Measurements from ENCODE around the gene TRAF3IP1.

The TRAF3IP1 gene

DNA sequence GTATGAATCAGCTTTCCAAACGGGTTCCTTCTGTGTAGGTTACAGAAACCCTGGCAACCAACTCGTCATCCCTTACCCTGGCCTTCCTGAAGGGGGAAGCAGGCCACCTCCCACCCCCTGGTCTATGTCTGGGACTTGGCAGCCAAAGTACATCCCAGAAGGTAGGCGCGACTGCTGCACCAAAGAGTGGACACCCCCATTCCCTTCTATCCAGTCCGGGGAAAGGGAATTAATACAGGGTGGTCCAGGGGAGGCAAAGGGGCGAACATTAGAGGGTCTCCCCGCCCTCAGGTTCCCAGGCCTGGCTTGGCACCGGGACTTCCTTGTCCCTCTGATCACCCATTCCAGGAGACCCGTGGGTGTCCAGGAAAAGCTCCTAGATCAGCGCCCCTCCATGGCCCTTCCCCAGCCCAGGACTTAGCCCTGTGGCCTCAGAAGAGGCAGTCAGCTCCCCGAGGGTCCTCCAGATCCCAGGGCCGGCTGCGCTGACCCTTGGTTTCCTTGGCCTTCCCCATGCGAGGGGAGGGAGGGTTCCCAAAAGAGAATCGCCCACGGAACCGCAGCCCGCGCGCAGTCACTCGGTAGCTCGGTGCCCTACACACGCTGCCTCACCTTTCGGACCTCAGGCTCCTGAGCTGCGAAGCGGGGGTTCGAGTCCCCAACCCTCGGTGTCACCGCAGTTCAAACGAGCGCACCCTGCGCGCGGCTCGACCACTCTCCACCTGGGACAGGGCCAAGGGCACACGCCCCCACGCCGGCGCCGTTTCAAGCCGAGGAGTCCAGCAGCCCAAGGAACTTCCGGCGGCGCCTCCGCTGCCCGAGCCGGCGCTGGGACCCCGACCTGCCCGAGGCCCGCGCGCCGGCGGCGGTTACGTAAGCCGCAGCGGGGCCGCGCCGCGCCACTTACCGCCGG is 32.3 kb upstream of the TRAF3IP1 start, which contains the start of gene PER2:
TSS of gene PER2 (minus strand) at position 874 of the 913 bp plus-strand sequence. CDS start 10,674 bp downstream, outside the sequence.
- in situ Hi-C loops (cut with MboI; ENCODE audit: low sequenced_read_pairs) = no loop called here

- in situ Hi-C loops (cut with MboI; ENCODE audit: low sequenced_read_pairs) = no loop called here
These were observed 31.4 kb upstream of the TRAF3IP1 start for GRCh38 chr2:238288650-238289573.

- in situ Hi-C loops (cut with MboI; ENCODE audit: low sequenced_read_pairs) = no loop called here
These were observed 30.7 kb upstream of the TRAF3IP1 start for GRCh38 chr2:238289574-238289973.

DNA sequence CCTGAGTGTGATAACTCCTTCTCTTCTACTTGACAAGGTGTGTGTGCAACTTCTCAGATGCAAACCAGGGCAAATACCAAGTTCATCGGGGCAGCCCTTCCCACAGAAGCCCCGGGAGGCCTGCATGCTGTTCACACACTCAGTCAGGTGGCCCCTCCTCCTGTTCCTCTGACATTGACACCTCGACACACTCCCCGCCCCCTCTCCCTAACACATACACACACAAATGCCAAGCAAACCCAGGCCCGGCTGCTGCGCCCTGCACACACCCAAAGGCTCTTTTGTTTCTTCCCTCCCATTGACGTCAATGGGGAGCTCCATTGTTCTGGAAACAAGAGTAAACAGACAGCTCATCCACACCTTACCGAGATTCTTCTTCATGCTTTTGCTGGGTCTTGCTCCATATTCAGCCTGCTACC is 30.2 kb upstream of the TRAF3IP1 start:
- in situ Hi-C loops (cut with MboI; ENCODE audit: low sequenced_read_pairs) = no loop called here

- in situ Hi-C loops (cut with MboI; ENCODE audit: low sequenced_read_pairs) = no loop called here
These were observed 29.4 kb upstream of the TRAF3IP1 start for GRCh38 chr2:238290715-238291549.

GRCh38 chr2:238291550-238292281 is 28.6 kb upstream of the TRAF3IP1 start:
- in situ Hi-C loops (cut with MboI; ENCODE audit: low sequenced_read_pairs) = no loop called here

DNA sequence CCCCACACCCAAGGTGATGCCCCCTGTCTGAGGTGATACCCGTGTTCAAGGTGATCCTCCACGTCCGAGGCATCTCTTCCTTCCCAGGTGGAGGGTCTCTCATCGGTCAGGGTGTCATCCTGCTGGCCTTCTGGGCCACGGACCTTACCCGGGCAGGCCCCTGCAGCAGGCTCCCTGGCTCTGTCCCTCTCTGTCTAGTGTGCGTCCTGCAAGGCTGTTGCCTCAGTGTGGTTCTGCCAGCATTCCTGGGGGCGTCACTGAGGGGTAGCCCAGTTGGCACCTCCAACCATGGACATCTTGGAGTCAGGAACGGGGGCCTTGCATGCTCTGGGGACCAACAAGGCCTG is 26.3 kb upstream of the TRAF3IP1 start:
- in situ Hi-C loops (cut with MboI; ENCODE audit: low sequenced_read_pairs) = no loop called here

- in situ Hi-C loops (cut with MboI; ENCODE audit: low sequenced_read_pairs) = no loop called here
These were observed 25.8 kb upstream of the TRAF3IP1 start for GRCh38 chr2:238294393-238295143.

DNA sequence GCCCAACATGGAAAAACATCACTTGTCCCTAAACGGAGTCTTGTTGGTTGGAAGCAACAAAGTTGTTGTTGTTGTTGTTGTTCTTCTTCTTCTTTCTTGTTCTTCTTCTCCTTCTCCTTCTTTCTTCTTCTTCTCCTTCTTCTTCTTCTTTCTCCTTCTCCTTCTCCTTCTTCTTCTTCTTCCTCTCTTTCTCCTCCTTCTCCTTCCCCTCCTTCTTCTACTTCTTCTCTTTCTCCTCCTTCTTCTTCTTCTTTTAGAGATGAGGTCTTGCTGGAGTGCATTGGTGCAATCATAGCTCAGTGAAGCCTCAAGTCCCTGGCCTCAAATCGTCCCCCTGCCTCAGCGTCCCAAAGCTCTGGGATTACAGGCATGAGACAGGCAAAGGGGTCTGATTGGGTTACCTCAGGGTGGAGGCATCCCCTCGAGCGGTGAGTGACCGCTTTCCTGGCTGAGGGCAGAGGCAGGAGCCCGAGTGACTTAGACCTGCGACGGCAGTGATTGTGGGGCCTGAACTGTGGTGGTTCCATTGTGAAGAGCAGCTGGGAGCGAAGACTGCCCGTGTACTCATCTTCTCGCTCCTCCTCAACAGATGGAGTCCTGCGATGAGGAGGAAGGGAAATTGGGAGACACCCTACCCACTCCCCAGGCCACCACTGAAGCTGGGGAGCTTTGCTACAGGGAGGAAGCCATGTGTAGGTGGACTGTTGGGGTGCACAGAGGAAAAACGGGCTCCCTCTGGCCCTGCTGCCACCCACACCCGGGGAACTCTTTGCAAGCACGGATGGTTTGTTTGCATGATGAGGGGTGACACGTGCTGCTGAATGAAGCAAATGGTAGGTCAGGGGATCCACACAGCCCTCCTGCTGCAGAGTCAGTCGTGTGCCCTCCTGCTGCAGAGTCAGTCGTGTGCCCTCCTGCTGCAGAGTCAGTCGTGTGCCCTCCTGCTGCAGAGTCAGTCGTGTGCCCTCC is 24.9 kb upstream of the TRAF3IP1 start:
- in situ Hi-C loops (cut with MboI; ENCODE audit: low sequenced_read_pairs) = no loop called here

DNA sequence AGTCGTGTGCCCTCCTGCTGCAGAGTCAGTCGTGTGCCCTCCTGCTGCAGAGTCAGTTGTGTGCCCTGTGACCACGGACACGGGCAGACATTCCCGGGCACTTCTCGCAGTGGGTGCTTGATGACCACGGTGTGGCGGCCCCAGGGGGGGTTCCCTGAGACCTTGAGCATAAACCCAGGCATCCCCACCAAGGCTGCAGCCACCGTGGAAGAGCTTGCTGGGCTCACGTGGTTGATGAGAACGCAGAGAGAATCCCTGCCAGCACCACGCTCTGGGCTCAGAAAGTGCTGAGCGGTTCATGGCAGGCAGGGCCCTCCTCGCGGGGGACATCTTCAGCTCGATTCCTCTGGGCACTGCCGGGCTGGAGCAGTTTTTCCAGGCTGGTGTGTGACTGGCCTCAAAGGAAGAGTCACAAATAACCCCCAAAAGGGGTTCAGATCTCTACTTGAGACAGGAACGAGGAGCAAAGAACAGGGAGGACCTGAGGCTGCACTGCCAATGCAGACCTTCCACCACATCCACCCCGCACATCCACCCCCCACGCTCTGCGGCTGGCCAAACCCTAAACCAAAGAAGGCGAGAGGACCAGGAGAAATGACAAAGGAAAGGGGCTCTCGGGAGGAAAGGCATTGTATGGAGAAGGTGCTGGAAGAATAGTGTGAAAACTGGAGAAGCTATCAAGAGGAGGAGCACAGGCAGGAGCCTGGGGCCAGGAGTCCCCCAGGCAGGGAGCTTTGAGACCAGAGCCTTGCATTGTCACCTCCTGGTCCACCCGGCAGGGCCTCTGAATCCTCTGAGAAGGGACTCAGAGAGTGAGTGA is 23.5 kb upstream of the TRAF3IP1 start:
- in situ Hi-C loops (cut with MboI; ENCODE audit: low sequenced_read_pairs) = no loop called here

GRCh38 chr2:238299803-238300202 is 20.5 kb upstream of the TRAF3IP1 start:
- in situ Hi-C loops (cut with MboI; ENCODE audit: low sequenced_read_pairs) = no loop called here

DNA sequence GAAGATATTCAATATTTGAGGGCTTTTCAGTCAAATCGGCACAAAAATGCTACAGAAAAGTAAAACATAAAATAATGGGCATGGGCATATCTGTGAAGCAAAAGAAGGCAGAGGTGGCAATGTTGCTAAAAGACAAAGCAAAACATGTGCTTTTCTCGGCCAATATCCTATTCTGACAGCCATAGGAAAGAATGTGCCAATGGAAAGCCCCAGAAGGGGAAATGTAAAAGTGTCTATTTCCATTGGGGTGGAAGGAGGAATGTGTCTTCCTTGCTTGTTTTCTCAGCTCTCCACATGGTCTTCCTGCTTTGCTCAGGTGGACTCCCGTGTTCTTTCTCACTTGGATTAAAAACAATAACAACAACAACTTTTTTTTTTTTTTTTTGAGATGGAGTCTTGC is 18.2 kb upstream of the TRAF3IP1 start:
- in situ Hi-C loops (cut with MboI; ENCODE audit: low sequenced_read_pairs) = no loop called here

DNA sequence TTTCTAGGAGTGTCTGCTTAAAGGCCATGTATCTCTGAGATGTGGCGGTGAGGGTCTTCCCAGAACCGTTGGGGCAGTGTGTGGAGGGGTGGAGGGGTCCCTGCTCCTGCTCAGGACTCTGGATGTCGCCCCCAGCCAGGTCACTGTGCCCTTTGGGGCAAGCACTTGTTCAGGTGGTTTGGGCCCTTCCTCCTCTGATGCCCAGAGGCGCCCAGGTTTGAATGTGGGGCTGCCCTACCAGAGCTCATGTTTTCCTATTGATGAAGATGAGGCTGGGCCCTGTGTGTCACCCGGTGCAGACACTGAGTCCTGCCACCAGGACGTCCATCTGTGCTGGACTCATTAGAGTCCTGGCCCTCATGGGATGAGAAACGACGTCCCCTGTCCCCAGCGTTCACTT is 17.6 kb upstream of the TRAF3IP1 start:
- in situ Hi-C loops (cut with MboI; ENCODE audit: low sequenced_read_pairs) = no loop called here

DNA sequence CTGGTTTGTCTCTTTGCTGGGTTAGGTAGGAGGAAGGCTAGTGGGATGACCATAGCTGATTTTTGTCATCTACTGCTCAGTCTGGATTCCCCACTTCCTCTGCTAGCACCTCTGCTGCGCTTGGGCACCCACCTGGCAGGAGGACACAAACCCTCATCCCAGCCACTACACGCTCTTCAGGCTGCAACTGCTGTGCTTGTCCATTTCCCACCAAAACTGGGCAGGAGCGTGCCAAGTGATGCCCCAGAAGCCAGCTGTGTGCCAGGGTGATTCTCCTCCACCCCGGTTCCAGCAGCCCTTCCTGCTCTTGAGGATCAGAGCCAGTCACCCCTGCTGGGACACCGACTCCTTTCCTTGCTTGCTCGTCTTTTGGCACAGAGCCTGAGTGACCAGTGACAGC is 16.2 kb upstream of the TRAF3IP1 start:
- in situ Hi-C loops (cut with MboI; ENCODE audit: low sequenced_read_pairs) = no loop called here

DNA sequence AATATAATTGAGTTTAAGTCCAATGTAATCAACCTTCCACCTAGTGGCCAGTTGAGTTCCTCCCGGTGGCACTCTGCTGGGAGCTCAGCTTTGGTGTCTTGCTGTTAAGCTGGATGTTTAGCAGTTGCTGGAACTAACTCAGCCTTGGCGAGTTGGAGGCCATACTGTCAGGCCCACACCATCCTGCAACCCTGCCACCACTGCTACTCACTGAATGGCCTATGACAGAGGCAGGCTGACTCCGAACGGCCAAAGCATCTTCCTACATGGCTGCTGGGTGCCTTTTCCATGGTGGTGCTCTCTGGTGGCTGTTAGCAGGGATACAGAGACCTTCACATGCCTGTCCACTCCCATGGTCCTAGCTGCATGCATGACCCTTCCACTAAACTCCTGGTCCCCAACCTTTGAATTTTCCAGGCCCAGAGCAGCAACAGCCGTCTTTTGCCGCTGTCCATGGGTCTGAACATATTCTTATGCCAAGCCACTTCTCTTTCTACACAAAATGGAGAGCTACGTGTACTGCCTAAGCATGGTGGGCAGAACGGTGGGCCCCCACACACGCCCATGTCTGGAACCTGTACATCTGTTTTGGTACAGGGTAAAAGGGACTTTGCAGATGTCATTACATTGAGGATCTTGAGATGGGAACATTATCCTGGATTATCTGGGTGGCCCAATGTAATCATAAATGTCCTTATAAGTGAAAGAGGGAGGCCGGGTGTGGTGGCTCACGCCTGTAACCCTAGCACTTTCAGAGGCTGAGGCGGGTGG is 15.0 kb upstream of the TRAF3IP1 start:
- in situ Hi-C loops (cut with MboI; ENCODE audit: low sequenced_read_pairs) = no loop called here

- in situ Hi-C loops (cut with MboI; ENCODE audit: low sequenced_read_pairs) = no loop called here
These were observed 14.2 kb upstream of the TRAF3IP1 start for GRCh38 chr2:238305965-238306671.

Data from hTERT RPE-1 (cell line).